AG09319 (cell line): ENCODE data around the gene SPRYD4.

Experiments used
- DNase-seq: peaks from one replicate; pipeline ENCODE4 v3.0.0-alpha.2; 2010; ENCODE audit warnings: low read depth; ENCODE audit errors: extremely low read depth
- CTCF ChIP-seq: IDR thresholded peaks from 2 replicates; pipeline ENCODE4 v1.5.1; 2011; ENCODE audit warnings: low read depth, mild to moderate bottlenecking, inconsistent platforms, low read length, moderate library complexity

The SPRYD4 gene

GRCh38 chr12:56476972-56477432 lies 8.6 kb downstream of the SPRYD4 start:
- TF ChIP-seq CTCF, result no peak
- no peak for DNase-seq

GRCh38 chr12:56477521-56478225 lies 9.3 kb downstream of the SPRYD4 start:
- DNase-seq, result no peak
- TF ChIP-seq CTCF, result no peak

- TF ChIP-seq CTCF, result no peak
- no peak for DNase-seq
These were observed 11.2 kb downstream of the SPRYD4 start for GRCh38 chr12:56479625-56480024.

GRCh38 chr12:56484566-56484965 lies 16.2 kb downstream of the SPRYD4 start:
- no peak for TF ChIP-seq CTCF
- no peak for DNase-seq

GRCh38 chr12:56486694-56487093 lies 18.3 kb downstream of the SPRYD4 start:
- no peak for TF ChIP-seq CTCF

GRCh38 chr12:56487448-56488040 lies 19.2 kb downstream of the SPRYD4 start:
- no peak for TF ChIP-seq CTCF
- DNase-seq, result no peak

More at GRCh38 chr12:56486694-56487093, 18.3 kb downstream of the SPRYD4 start:
- DNase-seq, result no peak
